K562 (cell line): ENCODE results near the gene PRRT2. TPM values are rescaled to one million over a fixed set of nuclear protein-coding genes. Genes with fewer than 3 reads are reported as not detected.

Experiments
- ATAC-seq: fragments of 200-7000 bp; cut with Tn5 transposase; 3 replicates; pipeline ENCODE4 v1.9.1; 2020; ENCODE audit warnings: moderate library complexity
- BruUV-seq: library from RNA; stranded (reverse); fragments of 400-500 nt; replicated peaks from 2 replicates; lab custom pipeline; 2021; lab: Mats Ljungman, UMichigan
- CTCF ChIA-PET: fragments of 300-600 bp; formaldehyde crosslinking; extraction: SDS; loops from one replicate; lab custom pipeline; 2021; ENCODE audit warnings: low intra/inter-chr PET ratio; lab: Yijun Ruan, JAX
- POLR2A ChIA-PET: fragments of 300-600, 350-650 bp; sonication (Branson Sonifier 250); formaldehyde crosslinking; extraction: SDS; loops from one replicate; lab custom pipeline; 2021; ENCODE audit warnings: antibody characterized with exemption, inconsistent platforms; lab: Yijun Ruan, JAX
- DNase-seq, 4 experiments: peaks; one replicate each; pipeline versions ENCODE4 v3.0.0 to v3.0.0-alpha.2; 2011 to 2018; ENCODE audit warnings: low spot score in 3 of 4, mixed read lengths in 3 of 4; ENCODE audit errors: extremely low read depth in 1 of 4
- FAIRE-seq: peaks from 2 replicates; lab custom pipeline; 2011; peaks lifted over from hg19 to GRCh38; lab: Jason Lieb, UNC
- H2AFZ ChIP-seq: 2 replicates; pipeline ENCODE4 v1.6.0; 2011; ENCODE audit warnings: low read depth, low read length, control low read depth, inconsistent platforms
- H3K27ac ChIP-seq: fragments of 200-600 bp; 3 replicates; pipeline ENCODE4 v1.8.0; 2011; ENCODE audit warnings: low read depth, mild to moderate bottlenecking, control low read depth, inconsistent platforms, low read length, moderate library complexity, mixed read lengths; ENCODE audit errors: extremely low read depth
- H3K27me3 ChIP-seq, 2 experiments: fragments of 300-600 bp in 1 of 2; 2 replicates in 1 of 2; 3 replicates in 1 of 2; pipeline versions ENCODE4 v1.6.0 to v1.8.0; 2011; ENCODE audit warnings: inconsistent platforms in 2 of 2, low read length in 2 of 2, mild to moderate bottlenecking in 1 of 2, mixed read lengths in 1 of 2, moderate library complexity in 1 of 2; ENCODE audit not compliant: control insufficient read depth in 2 of 2, insufficient read depth in 2 of 2
- H3K36me3 ChIP-seq: fragments of 300-600 bp; 3 replicates; pipeline ENCODE4 v1.8.0; 2011; ENCODE audit warnings: mild to moderate bottlenecking, low read length, inconsistent platforms; ENCODE audit not compliant: control insufficient read depth, insufficient read depth
- H3K4me1 ChIP-seq, 2 experiments: fragments of 200-600 bp in 1 of 2; replicated peaks in 1 of 2; 2 replicates in 1 of 2; 3 replicates in 1 of 2; pipeline versions ENCODE4 v1.5.1 to v1.8.0; 2011; ENCODE audit warnings: inconsistent platforms in 2 of 2, low read length in 2 of 2, mild to moderate bottlenecking in 1 of 2, mixed read lengths in 1 of 2, moderate library complexity in 1 of 2; ENCODE audit not compliant: control insufficient read depth in 2 of 2, insufficient read depth in 2 of 2
- H3K4me2 ChIP-seq: 2 replicates; pipeline ENCODE4 v1.6.1; 2011; ENCODE audit warnings: low read length, control low read depth, inconsistent platforms, mixed read lengths; ENCODE audit not compliant: insufficient read depth
- H3K4me3 ChIP-seq: fragments of 200-600 bp; sonication (generic), shearing (Covaris generic); 2 replicates; pipeline ENCODE4 v1.5.1; 2016; ENCODE audit warnings: control low read depth, inconsistent platforms
- H3K79me2 ChIP-seq: fragments of 200-600 bp; 3 replicates; pipeline ENCODE4 v1.8.0; 2011; ENCODE audit warnings: low read length, inconsistent platforms; ENCODE audit not compliant: control insufficient read depth, insufficient read depth
- H3K9ac ChIP-seq, 2 experiments: 2 replicates each; pipeline versions ENCODE4 v1.6.0 to v1.6.1; 2011; ENCODE audit warnings: low read depth in 2 of 2, low read length in 2 of 2, control low read depth in 1 of 2, inconsistent platforms in 1 of 2, mild to moderate bottlenecking in 1 of 2, mixed read lengths in 1 of 2; ENCODE audit not compliant: insufficient read depth in 1 of 2
- H3K9me1 ChIP-seq: one replicate; pipeline ENCODE4 v1.6.0; 2011; ENCODE audit warnings: inconsistent platforms, mild to moderate bottlenecking, low read length, moderate library complexity; ENCODE audit not compliant: control insufficient read depth, insufficient read depth
- H3K9me3 ChIP-seq: replicated peaks from 2 replicates; pipeline ENCODE4 v1.5.1; 2011; ENCODE audit warnings: low read depth, low read length, inconsistent platforms; ENCODE audit not compliant: control insufficient read depth, insufficient read depth
- H4K20me1 ChIP-seq: replicated peaks from 2 replicates; pipeline ENCODE4 v1.6.1; 2011; ENCODE audit warnings: low read length, inconsistent platforms, mixed read lengths; ENCODE audit not compliant: control insufficient read depth, insufficient read depth
- CEBPB ChIP-seq: fragments of 450-650 bp; IDR thresholded peaks from 2 replicates; pipeline ENCODE4 v1.6.1; 2016; ENCODE audit warnings: missing genetic modification characterization, missing compliant biosample characterization
- GMEB1 ChIP-seq: fragments of 250-450 bp; sonication (Bioruptor Pico); IDR thresholded peaks from 2 replicates; pipeline ENCODE4 v1.4.0; 2020; ENCODE audit warnings: mild to moderate bottlenecking
- MBD2 ChIP-seq: sonication (generic); IDR thresholded peaks from 2 replicates; pipeline ENCODE4 v1.6.1; 2016; ENCODE audit warnings: low read depth, borderline replicate concordance
- RNF2 ChIP-seq: sonication (generic); IDR thresholded peaks from 2 replicates; pipeline ENCODE4 v1.6.1; 2016
- ZFPM2 ChIP-seq: fragments of 250-450 bp; sonication (Bioruptor Pico); IDR thresholded peaks from 2 replicates; pipeline ENCODE4 v1.5.1; 2022; ENCODE audit warnings: mild to moderate bottlenecking
- WGBS: fragments of 100-300 bp; shearing (Covaris generic); methylation state at CpG from one replicate; pipeline ENCODE4 v1.1.6; 2016; ENCODE audit warnings: low coverage, mixed read lengths; ENCODE audit not compliant: insufficient coverage; ENCODE audit errors: missing lambda C conversion rate; 5-methylcytosine and 5-hydroxymethylcytosine counted together
- in situ Hi-C: fragments of 300-500 bp; cut with MboI; formaldehyde crosslinking; loops from 4 replicates; pipeline ENCODE4 v1.15.0; 2018; ENCODE audit warnings: inconsistent platforms, mixed read lengths
- intact Hi-C: fragments of 100-400 bp; cut with micrococcal nuclease; formaldehyde crosslinking; loops from 2 replicates; pipeline ENCODE4 v1.14.2; 2022
- polyA plus RNA-seq, 8 experiments: library from polyadenylated mRNA; depleted of rRNA in 4 of 8; stranded (reverse) in 5 of 8; unstranded in 3 of 8; fragments of >200 nt; fragmentation: Nextera tagmentation in 2 of 8; fragmentation: Illumina TruSeq in 1 of 8; extraction: Ambion mirVana in 2 of 8; extraction: Trizol in 1 of 8; gene quantifications; 2 replicates each; pipeline versions ENCODE4 v1.2.1 to v1.2.3, GENCODE V29; 2011 to 2014; ENCODE audit warnings: inconsistent platforms in 1 of 8, missing spikeins in 1 of 8
- total RNA-seq, 7 experiments: library from RNA; depleted of rRNA in 6 of 7; stranded (reverse); fragments of >200 nt in 6 of 7; fragmentation: Illumina TruSeq in 2 of 7; extraction: Trizol in 2 of 7; gene quantifications; 2 replicates each; pipeline versions ENCODE4 v1.2.1 to v1.2.3, GENCODE V29; 2011 to 2021; ENCODE audit warnings: low replicate concordance in 1 of 7

Gene PRRT2
- total and polyA plus RNA-seq, 9 of the 15 experiments (the other 6 are each of a cell fraction or from before 2014, with no cell fraction given), result 0.11 to 1.0 (median 0.42) TPM; not detected in 2

- TF ChIP-seq ZFPM2 (CRISPR knock-in tag) (no peak), CEBPB (tag) (no peak), RNF2 (no peak)
These were observed 42.5 kb upstream of the PRRT2 start (continued) for GRCh38 chr16:29769507-29769906.

DNA sequence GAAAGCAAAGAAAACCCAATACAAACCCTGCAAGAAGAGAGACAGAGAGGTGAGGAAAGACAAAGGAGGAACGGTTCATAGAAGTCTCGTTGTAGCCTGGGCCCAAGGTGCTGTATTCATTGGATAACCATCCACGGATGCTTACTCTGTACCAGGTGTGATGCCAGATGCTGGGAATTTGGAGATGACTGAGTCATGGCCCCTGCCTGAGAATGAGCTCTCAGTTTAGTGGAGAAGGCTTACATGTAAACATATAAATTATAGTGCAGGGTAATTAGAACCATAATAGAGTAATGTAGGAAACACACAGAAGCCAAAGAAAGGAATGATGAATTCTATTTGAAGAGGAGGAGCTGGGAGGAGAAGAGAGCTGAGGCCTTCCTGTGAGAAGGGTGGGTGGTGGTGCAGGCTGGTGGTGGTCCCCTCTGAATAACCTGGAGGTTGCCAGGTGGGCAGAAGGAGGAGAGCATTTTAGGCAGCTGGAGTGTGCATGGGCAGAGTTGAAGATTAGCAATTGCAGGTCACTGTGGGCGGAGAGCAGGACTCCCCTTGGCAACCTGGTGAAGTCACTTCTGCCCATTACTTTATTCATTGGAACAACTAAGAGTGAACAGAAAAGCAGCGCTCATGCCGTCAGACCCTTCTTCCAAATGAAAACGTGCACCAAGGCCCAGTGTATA lies 41.6 kb upstream of the PRRT2 start:
- no peaks in the 10 kb centered on the region for H4K20me1 ChIP-seq
- ChIA-PET CTCF (no interaction called here), POLR2A (interaction anchor here (1.3 to 2.1 kb wide), 2 partner anchors 9 to 34 kb away, joined by 3 to 9 read pairs; no protein-coding TSS in a partner anchor)
- no peak overlapping the region for H3K4me3 ChIP-seq
- H3K9ac ChIP-seq, result no peak overlapping the region
- H3K27ac ChIP-seq, result no peak overlapping the region
- no peak overlapping the region for H2AFZ ChIP-seq
- DNase-seq, result no peak
- TF ChIP-seq GMEB1 (CRISPR knock-in tag) (no peak), MBD2 (no peak)
- H3K4me2 ChIP-seq, result no peak overlapping the region
- no peaks in the 10 kb centered on the region for H3K9me1 ChIP-seq
- H3K36me3 ChIP-seq, result no peaks in the 10 kb centered on the region
- H3K79me2 ChIP-seq, result no peaks in the 10 kb centered on the region
- peaks cover 4 to 7% of the 10 kb centered on the region in 2 experiments for H3K4me1 ChIP-seq
- 33% methylated on average over 7 of the region's 7 CpGs for WGBS
- no peak for ATAC-seq
- in situ Hi-C loops, result no loop called here
- intact Hi-C loops, result no loop called here
- H3K27me3 ChIP-seq, result no peaks in the 10 kb centered on the region
- no peak for FAIRE-seq
- BruUV-seq, result no TSS peak
- H3K9me3 ChIP-seq, result no peaks in the 10 kb centered on the region
